Epithelial cell of prostate (primary cell): ENCODE measurements around the gene OGFOD3.

Experiments
- DNase-seq: peaks from one replicate; pipeline ENCODE4 v3.0.0-alpha.2; 2011; ENCODE audit warnings: low read depth, low spot score
- H3K27ac ChIP-seq: fragments of 450-650 bp; 2 replicates; pipeline ENCODE4 v1.5.1; 2017; ENCODE audit warnings: mild to moderate bottlenecking

The OGFOD3 gene

GRCh38 chr17:82344175-82344907, 74.0 kb downstream of the OGFOD3 start:
- DNase-seq, result no peak
- no peak overlapping the region for H3K27ac ChIP-seq

DNA sequence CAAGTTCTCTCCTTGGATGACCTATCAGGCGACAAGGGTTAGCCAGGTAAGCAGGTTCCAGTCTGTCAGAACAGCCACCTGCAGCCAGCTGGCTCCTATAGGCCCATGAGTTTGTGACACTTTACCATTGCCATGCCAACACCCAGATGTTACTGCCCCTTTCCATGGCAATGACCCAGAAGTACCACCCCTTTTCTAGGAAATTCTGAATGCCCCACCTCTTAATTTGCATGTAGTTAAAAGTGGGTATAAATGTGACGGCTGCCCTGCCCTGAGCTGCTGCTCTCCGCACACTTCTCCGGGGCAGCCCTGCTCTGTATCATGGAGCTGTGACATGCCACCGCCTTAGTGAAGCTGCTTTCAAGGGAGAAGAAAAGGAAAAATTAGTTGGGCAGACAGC, 74.8 kb downstream of the OGFOD3 start:
- no peak overlapping the region for H3K27ac ChIP-seq
- DNase-seq, result no peak

GRCh38 chr17:82342361-82343079, 75.9 kb downstream of the OGFOD3 start:
- no peak overlapping the region for H3K27ac ChIP-seq
- DNase-seq, result no peak

GRCh38 chr17:82339634-82340580, 78.5 kb downstream of the OGFOD3 start:
- no peak for DNase-seq
- no peak overlapping the region for H3K27ac ChIP-seq
